ES-I3 (cell line): ENCODE results near the gene HECW1.

Experiments used
- H3K36me3 ChIP-seq: 2 replicates; pipeline ENCODE4 v1.6.1; 2013; ENCODE audit warnings: mild to moderate bottlenecking, low read length, control low read depth, moderate library complexity; ENCODE audit not compliant: insufficient read depth
- H3K4me1 ChIP-seq: 2 replicates; pipeline ENCODE4 v1.6.1; 2013; ENCODE audit warnings: mild to moderate bottlenecking, control low read depth, low read length; ENCODE audit not compliant: insufficient read depth
- H3K9ac ChIP-seq: 2 replicates; pipeline ENCODE4 v1.6.1; 2013; ENCODE audit warnings: low read depth, mild to moderate bottlenecking, low read length, moderate library complexity
- H3K9me3 ChIP-seq: 2 replicates; pipeline ENCODE4 v1.6.1; 2013; ENCODE audit warnings: mild to moderate bottlenecking, low read length, moderate library complexity; ENCODE audit not compliant: control insufficient read depth, insufficient read depth

HECW1 gene

DNA sequence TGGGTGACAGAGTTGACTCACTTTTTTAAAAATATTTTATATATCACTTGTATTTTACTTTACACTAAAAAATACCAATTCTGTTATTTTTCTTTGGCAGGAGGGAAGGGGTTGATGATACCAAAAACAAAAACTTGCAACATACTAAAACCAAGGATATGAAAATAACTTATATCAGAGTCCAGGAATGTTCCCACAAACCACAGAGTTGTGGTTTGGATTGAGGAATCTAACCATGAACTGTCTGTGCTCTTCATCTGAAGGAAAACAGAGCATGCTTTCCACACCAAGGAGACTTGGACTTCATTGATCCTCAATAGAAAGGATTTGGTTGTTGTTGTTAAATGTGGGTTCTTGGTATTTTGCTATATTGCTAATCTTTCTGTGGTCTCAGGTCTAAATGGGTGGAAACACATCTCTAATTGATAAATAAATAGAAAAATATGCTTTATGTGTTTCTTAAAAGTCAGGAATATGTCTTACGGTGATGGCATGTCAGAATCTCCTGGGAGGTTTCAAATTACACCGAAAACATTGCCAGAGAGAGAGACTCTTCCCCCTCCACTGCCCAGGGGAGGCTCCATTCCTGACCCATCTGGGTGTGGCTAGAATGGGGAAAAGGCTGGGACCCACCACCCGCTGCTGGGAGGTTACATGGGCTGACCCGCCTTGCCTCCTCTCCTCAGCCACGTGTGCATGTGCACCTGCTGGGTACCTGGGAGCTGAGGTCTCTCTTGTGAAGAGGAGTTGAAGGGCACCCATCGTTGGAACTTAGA lies 423.6 kb downstream of the HECW1 start:
- Histone ChIP-seq H3K4me1 (no peaks in the 10 kb centered on the region), H3K9me3 (no peaks in the 10 kb centered on the region), H3K36me3 (no peaks in the 10 kb centered on the region), H3K9ac (no peak overlapping the region)

DNA sequence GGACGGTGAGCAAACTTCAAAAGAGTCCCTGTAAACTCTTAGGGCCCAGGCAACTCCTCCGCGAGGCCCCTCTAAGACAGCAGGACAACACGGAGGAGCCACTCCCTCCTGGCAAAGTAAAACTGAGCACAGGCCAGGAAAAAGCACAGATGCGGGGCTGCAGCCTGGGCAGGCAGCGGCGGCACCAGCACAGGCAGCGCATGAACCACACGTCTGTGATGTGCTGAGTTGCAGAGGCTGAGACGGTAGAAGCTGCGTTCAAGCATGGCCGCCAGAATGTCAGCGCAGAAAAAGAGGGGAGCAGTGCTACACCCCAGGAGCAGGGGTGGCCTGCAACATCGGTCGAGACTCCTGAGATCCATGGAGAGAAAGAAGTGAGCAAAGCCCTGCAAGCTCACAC lies 424.3 kb downstream of the HECW1 start:
- Histone ChIP-seq H3K4me1 (no peaks in the 10 kb centered on the region), H3K9me3 (no peaks in the 10 kb centered on the region), H3K9ac (no peak overlapping the region), H3K36me3 (no peaks in the 10 kb centered on the region)

GRCh38 chr7:43537765-43538403 lies 425.4 kb downstream of the HECW1 start:
- H3K4me1 ChIP-seq = no peaks in the 10 kb centered on the region
- H3K36me3 ChIP-seq = no peaks in the 10 kb centered on the region
- H3K9me3 ChIP-seq = no peaks in the 10 kb centered on the region
- no peak overlapping the region for H3K9ac ChIP-seq

- no peak overlapping the region for H3K9ac ChIP-seq
- H3K36me3 ChIP-seq = no peaks in the 10 kb centered on the region
- H3K4me1 ChIP-seq = no peaks in the 10 kb centered on the region
- H3K9me3 ChIP-seq = no peaks in the 10 kb centered on the region
Measured at GRCh38 chr7:43538404-43538771, 425.9 kb downstream of the HECW1 start.

- no peaks in the 10 kb centered on the region for H3K36me3 ChIP-seq
- no peaks in the 10 kb centered on the region for H3K4me1 ChIP-seq
- H3K9ac ChIP-seq = no peak overlapping the region
- H3K9me3 ChIP-seq = no peaks in the 10 kb centered on the region
Measured at GRCh38 chr7:43540471-43540870, 428.0 kb downstream of the HECW1 start.

- H3K9me3 ChIP-seq = no peaks in the 10 kb centered on the region
- H3K36me3 ChIP-seq = no peaks in the 10 kb centered on the region
- H3K4me1 ChIP-seq = no peaks in the 10 kb centered on the region
- no peak overlapping the region for H3K9ac ChIP-seq
Measured at GRCh38 chr7:43542716-43543115, 430.3 kb downstream of the HECW1 start.

DNA sequence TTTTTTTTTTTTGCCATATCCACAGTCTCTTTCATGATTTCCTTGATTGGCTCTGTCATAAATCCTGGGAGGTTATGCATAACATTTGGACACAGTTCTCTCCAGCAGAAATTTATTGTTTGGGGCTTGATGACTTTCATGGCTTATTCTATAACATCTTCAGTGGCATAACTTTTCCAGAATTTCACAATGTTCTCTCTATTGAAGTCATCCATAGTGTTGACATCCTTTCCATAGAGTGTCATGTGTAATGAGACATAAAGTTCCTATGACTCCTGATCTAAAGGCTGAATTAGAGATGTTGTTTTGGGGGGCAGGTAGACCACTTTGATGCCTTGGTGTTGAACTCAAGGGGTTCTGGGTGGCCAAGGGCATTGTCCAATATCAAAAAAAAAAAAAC lies 433.8 kb downstream of the HECW1 start:
- no peaks in the 10 kb centered on the region for H3K36me3 ChIP-seq
- H3K4me1 ChIP-seq = no peaks in the 10 kb centered on the region
- no peaks in the 10 kb centered on the region for H3K9me3 ChIP-seq
- no peak overlapping the region for H3K9ac ChIP-seq

- Histone ChIP-seq H3K9me3 (no peaks in the 10 kb centered on the region), H3K4me1 (peaks cover under 1% of the 10 kb centered on the region; the same call in 1 of the 2 replicates), H3K9ac (no peak overlapping the region), H3K36me3 (no peaks in the 10 kb centered on the region)
Measured at GRCh38 chr7:43550427-43550826, 438.0 kb downstream of the HECW1 start.

DNA sequence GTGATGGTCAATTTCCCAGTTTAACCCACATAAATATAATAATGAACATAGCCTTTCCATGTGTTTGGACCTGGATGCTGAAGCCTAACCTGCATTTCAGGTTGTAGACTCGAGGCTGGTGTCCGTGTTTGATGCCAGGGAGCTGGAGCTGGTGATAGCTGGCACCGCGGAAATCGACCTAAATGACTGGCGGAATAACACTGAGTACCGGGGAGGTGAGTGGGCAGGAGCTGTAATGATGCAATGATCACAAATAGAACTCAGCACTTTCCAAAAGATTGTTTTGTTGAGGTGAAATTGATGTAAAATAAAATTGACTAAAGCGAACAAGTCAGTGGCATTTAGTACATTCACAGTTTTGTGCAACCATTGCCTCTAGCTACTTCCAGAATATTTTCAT lies 439.7 kb downstream of the HECW1 start:
- Histone ChIP-seq H3K9ac (no peak overlapping the region), H3K9me3 (no peaks in the 10 kb centered on the region), H3K36me3 (no peaks in the 10 kb centered on the region), H3K4me1 (peaks cover 3% of the 10 kb centered on the region; the same call in 1 of the 2 replicates)

- no peak overlapping the region for H3K9ac ChIP-seq
- no peaks in the 10 kb centered on the region for H3K36me3 ChIP-seq
- H3K4me1 ChIP-seq = peaks cover 3% of the 10 kb centered on the region; the same call in 1 of the 2 replicates
- no peaks in the 10 kb centered on the region for H3K9me3 ChIP-seq
Measured at GRCh38 chr7:43553999-43554398, 441.6 kb downstream of the HECW1 start.

DNA sequence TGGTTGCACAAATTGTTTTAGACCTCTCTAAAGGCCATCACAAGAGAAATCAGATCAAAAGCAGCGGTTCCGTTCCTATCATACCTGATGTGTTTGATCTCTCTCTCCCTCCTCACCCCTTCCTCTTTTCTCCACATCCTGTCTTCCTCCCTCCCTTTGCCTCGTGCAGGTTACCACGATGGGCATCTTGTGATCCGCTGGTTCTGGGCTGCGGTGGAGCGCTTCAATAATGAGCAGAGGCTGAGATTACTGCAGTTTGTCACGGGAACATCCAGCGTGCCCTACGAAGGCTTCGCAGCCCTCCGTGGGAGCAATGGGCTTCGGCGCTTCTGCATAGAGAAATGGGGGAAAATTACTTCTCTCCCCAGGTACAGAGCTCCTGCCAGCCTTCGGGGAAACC lies 442.0 kb downstream of the HECW1 start:
- H3K9ac ChIP-seq = no peak overlapping the region
- H3K36me3 ChIP-seq = no peaks in the 10 kb centered on the region
- H3K4me1 ChIP-seq = peaks cover 3% of the 10 kb centered on the region; the same call in 1 of the 2 replicates
- no peaks in the 10 kb centered on the region for H3K9me3 ChIP-seq

GRCh38 chr7:43557831-43558495 lies 445.5 kb downstream of the HECW1 start:
- Histone ChIP-seq H3K9ac (no peak overlapping the region), H3K9me3 (no peaks in the 10 kb centered on the region), H3K4me1 (peaks cover 3% of the 10 kb centered on the region; the same call in 1 of the 2 replicates), H3K36me3 (no peaks in the 10 kb centered on the region)

- H3K4me1 ChIP-seq = peaks cover 3% of the 10 kb centered on the region; the same call in 1 of the 2 replicates
- no peaks in the 10 kb centered on the region for H3K9me3 ChIP-seq
- no peaks in the 10 kb centered on the region for H3K36me3 ChIP-seq
- H3K9ac ChIP-seq = no peak overlapping the region
Measured at GRCh38 chr7:43559171-43559945, 446.9 kb downstream of the HECW1 start.

- H3K4me1 ChIP-seq = peaks cover 3% of the 10 kb centered on the region; the same call in 1 of the 2 replicates
- H3K36me3 ChIP-seq = no peaks in the 10 kb centered on the region
- no peaks in the 10 kb centered on the region for H3K9me3 ChIP-seq
- H3K9ac ChIP-seq = no peak overlapping the region
Measured at GRCh38 chr7:43559946-43560335, 447.5 kb downstream of the HECW1 start.
